Gastroesophageal sphincter (tissue), 3 donors: ENCODE results near the gene SLC2A4.

ENCODE experiments used
- POLR2AphosphoS5 ChIP-seq: sonication (generic); formaldehyde crosslinking; IDR thresholded peaks from one replicate; pipeline ENCODE4 v1.6.1; 2017; ENCODE audit warnings: antibody characterized with exemption
- TF ChIP-seq, protein P1 (sequence below), 4 experiments: fragments of 200-600 bp in 2 of 4; fragments of 450-650 bp in 2 of 4; sonication (generic) in 1 of 4; IDR thresholded peaks; one replicate each; pipeline ENCODE4 v1.5.1; 2017 to 2019; ENCODE audit warnings: antibody characterized with exemption in 4 of 4, mild to moderate bottlenecking in 2 of 4, moderate library complexity in 2 of 4

DNA sequence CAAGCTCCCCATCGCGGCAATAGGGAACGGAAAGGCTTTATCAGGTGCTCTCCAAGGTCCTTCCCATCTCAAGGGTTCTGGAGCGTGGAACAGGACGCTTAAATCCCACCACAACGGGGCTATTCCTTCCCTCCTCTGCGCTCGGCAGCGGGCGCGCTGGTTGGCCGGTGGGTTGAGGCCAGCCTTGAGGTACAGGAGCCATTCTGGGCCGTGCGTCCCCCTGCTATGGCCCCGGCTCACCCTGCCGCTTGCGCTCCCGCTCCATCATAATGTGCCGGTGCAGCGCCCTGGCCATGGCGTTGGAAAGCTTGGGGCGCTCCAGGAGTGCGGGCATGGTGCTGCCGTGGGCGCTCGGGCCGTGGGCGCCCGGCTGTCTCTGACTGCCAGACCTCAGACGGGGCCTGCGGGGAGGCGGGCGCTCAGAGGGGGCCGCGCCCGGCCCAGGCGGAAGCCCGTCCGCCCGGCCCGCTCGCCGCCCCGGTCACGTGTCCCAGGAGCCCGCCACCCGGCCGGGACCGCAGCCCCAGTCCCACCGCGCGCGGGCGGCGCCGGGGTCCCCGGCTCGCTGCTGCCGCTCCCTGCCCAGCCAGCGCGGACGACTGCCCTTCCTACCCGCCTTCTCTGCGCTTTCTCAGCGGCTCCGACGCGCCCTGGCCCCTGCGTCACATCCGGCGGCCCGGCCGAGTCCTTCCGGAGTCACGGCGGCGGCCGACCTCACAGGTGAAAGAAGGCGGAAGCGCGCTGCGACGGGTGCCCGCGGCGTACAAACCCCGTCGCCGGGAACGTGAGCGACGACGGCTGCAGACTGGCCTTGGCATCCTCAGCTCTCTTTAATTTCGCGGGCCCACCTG lies 33.4 kb downstream of the SLC2A4 start, which contains the start of gene GPS2:
- TF ChIP-seq, protein P1, sequence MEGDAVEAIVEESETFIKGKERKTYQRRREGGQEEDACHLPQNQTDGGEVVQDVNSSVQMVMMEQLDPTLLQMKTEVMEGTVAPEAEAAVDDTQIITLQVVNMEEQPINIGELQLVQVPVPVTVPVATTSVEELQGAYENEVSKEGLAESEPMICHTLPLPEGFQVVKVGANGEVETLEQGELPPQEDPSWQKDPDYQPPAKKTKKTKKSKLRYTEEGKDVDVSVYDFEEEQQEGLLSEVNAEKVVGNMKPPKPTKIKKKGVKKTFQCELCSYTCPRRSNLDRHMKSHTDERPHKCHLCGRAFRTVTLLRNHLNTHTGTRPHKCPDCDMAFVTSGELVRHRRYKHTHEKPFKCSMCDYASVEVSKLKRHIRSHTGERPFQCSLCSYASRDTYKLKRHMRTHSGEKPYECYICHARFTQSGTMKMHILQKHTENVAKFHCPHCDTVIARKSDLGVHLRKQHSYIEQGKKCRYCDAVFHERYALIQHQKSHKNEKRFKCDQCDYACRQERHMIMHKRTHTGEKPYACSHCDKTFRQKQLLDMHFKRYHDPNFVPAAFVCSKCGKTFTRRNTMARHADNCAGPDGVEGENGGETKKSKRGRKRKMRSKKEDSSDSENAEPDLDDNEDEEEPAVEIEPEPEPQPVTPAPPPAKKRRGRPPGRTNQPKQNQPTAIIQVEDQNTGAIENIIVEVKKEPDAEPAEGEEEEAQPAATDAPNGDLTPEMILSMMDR (IDR thresholded peaks at IDR 0.05), result no peak
- peak; percentile 95 for TF ChIP-seq POLR2AphosphoS5
